D341Med (cell line): ENCODE data around the gene TARS2.
A peak's percentile ranks its signal among the peaks of the same experiment; 100 is the strongest.

Experiments
- DNase-seq: peaks from one replicate; pipeline ENCODE4 v3.0.0; 2012; ENCODE audit warnings: low spot score

TARS2 gene, protein sequence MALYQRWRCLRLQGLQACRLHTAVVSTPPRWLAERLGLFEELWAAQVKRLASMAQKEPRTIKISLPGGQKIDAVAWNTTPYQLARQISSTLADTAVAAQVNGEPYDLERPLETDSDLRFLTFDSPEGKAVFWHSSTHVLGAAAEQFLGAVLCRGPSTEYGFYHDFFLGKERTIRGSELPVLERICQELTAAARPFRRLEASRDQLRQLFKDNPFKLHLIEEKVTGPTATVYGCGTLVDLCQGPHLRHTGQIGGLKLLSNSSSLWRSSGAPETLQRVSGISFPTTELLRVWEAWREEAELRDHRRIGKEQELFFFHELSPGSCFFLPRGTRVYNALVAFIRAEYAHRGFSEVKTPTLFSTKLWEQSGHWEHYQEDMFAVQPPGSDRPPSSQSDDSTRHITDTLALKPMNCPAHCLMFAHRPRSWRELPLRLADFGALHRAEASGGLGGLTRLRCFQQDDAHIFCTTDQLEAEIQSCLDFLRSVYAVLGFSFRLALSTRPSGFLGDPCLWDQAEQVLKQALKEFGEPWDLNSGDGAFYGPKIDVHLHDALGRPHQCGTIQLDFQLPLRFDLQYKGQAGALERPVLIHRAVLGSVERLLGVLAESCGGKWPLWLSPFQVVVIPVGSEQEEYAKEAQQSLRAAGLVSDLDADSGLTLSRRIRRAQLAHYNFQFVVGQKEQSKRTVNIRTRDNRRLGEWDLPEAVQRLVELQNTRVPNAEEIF

DNA sequence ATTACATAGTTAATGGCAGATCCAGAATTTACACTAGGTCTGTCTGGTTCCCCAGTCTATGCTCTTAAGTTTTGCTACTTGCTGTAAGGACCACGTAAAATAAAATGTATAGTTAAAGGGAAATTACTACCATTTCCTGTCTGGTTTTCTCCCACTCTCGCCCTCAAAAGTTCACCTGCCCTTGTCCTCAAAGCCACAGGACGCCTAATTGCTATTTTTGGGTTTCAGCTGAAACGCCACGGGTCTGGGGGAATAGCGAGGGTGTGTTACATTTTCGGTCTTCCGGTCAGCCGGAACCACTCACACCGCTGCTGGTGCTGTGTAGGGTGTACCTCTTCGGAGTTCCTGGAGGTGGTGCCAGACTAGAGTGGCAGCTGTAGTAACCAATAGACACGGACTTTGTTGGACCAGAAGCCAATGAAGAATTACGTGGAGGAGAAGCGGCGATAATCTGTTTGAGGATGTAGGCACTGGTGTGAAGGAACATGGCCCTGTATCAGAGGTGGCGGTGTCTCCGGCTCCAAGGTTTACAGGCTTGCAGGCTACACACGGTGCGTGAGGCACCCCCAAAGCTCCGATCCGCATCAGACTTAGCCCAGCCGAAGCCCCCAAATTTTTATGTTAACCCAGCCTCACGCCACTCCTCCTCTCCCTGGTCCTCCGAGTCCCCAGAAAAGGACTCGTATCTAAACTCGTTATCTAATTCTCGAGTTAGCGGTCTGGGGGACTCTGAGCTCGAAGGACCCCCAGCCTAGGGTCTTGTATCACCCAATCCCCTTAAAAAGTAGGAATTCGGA is at the start of gene TARS2:
Gene TARS2, plus strand, starts transcription at position 454 of the 797 bp plus-strand sequence. Its CDS starts 32 bp downstream, at position 486.
- DNase-seq = peak; percentile 97

DNA sequence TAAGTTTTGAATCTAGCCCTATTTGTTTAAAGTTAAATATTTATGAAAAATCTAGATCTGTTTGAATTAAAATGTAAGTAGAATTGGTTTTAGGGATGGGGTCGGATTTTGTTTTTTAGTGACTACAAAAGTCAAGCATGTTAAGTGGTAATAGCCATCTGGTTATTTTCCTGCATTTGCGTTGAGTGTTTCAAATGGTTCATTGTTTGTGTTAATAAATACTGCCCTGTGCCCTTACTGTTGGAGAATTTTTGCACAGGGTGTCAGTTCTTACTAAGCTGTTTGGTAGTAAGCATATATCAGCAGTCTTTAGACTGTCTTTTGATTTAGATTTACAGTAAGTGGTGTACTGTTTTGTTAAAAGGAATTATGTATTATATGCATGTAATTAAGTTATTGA is 46.1 kb upstream of the TARS2 start:
- no peak for DNase-seq

DNA sequence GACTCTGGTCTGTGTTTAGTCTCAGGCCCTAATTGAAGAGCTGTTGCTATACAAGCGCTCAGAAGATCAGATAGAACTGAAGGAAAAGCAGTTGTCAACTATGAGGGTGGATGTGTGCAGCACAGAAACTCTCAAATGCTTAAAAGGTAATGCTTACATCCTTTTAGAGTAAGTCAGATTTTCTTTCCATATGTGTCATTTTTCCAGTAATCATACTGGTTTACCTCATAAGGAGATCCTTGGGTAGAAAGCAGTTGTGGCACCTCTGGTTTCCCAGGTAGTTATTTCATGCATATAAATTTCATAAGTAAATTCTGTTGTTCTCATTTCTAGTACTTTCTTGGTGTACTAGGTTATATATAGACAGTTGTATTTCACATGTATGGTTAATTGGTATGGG is 43.0 kb upstream of the TARS2 start:
- DNase-seq = no peak

DNA sequence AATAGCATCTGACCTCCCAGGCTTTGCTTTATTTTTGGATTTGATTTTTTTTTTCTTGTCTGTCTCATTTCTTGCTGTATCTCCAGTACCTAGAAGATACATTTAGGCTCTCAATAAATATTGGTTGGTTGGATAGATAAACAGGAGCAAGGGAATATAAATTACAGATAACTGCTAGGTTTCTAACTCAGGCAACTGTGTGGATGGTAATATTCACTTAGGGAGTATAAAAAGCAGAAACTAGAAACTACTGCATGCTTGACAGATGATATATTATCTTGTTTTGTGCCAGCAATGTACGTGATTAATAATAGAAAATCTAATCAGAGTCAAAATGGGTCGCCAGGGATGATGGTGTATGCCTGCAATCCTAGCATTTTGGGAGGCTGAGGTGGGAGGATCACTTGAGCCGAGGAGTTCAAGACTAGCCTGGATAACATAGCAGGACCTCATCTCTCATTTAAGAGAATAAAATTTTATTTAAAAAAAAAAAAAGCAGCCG is 31.0 kb upstream of the TARS2 start:
- no peak for DNase-seq

DNA sequence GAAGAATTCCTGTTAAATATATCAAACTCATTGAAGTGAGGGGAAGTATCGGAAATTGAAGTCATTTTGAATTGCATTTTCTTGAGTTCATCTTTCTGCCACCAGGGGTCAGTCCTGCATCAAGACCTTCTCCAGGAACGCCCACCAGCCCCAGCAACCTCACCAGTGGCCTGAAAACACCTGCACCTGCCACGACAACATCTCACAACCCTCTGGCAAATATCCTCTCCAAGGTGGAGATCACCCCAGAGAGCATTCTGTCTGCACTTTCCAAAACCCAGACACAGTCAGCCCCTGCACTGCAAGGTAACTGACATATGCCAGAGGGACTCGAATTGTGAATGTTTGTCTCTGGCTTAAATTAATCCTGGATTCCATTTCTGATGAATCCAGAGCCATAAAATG is 22.8 kb upstream of the TARS2 start:
- peak; percentile 89 for DNase-seq

DNA sequence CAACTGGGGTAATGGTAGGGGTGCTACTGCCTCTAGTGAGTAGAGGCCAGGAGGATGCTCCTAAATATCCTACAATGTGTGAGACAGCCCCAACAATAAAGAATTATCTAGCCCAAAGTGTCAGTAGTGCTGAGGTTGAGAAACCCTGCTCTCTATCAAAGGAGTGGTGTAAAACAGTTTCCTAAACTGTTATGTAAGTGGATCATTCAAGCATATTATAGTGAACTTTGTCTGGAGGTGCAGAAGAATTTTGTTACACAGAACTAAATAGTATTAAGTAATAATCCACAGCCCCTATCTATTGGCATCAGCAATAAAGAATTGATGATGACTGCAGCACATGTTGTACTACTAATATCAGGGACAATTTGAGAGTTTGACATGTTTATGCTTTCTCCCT is 20.3 kb upstream of the TARS2 start:
- no peak for DNase-seq

DNA sequence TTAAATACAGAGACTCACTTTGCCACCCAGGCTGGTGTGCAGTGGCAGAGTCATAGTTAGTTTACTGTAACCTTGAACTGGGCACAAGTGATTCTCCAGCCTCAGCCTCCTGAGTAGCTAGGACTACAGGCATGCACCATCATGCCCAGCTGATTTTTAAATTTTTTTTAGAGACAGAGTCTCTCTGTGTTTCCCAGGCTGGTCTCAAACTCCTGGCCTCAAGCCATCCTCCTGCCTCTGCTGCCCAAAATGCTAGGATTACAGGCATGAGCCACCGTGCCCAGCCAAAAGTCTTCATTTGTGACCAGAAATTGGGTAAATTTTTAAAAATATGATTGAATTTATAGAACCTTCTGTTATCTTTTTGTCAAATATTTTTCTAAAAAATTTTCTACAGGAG is 17.9 kb upstream of the TARS2 start:
- DNase-seq = no peak

DNA sequence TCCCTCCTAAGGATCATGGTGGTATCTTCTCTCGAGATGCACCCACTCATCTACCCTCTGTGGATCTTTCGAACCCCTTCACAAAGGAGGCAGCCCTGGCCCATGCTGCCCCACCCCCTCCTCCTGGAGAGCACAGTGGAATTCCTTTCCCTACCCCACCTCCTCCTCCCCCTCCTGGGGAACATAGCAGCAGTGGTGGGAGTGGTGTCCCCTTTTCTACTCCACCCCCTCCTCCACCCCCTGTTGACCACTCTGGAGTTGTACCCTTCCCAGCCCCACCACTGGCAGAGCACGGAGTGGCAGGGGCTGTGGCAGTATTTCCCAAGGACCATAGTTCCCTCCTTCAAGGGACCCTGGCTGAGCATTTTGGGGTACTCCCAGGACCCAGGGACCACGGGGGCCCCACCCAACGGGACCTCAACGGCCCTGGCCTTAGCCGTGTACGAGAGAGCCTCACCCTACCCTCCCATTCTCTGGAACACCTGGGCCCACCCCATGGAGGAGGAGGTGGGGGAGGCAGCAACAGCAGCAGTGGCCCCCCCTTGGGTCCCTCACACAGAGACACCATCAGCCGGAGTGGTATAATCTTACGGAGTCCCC is 14.5 kb upstream of the TARS2 start:
- DNase-seq = no peak

DNA sequence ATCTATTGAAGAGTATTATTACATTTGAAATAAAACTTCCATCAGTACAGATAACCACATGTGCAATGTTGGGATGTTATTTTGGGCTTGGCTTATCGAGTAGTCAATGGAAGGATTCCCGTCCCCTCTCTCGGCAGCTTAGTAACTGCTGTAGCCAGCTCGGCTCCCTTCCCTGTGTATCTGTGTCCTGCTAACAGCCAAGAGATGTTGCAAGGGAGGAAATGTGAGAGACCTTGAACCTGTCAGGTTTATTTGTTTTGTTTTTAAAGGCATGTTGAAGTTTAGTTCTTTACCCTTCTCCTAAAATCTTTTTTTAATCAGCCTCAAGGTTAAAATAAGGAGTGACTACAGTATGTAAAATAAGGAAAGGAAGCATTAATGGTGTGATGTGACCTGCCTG is 13.6 kb upstream of the TARS2 start:
- DNase-seq = no peak

DNA sequence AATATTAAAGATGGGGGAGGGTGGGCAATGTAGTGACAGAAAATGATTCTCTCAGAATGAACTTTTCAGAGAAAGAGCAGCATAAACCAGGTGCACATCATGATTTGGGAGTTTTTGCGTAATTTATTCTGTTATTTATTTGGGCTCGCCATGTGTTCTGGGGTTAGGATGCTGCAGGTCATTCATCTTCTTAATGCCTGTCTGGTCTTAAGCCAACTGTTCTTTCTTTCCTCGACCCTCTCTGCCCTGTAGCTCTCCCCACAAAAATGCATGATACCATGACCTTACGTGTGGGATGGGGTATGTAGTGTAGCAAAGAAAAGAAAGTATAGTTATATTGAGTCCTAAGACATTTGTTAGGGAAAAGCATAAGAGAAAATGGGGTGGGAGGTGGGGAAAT is 12.3 kb upstream of the TARS2 start:
- no peak for DNase-seq

DNA sequence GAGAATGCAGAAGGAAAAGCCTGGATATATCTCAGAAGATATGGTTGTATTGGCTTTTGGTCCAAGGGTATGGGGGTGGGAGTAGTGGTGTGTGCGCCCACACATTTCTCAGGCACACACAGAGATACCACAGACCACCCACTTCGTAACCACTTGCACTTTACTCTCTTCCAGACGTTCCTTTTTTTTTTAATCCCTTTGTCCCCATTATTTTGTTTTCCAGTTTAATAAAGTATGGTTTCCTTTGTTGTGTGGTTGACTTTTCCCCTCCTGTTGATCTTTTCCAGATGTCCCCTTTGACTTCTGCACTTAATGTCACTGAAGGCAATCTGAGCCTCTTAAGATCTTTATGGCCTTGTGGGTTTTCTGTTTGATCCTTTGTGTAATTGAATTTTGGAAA is 10.5 kb upstream of the TARS2 start:
- no peak for DNase-seq

DNA sequence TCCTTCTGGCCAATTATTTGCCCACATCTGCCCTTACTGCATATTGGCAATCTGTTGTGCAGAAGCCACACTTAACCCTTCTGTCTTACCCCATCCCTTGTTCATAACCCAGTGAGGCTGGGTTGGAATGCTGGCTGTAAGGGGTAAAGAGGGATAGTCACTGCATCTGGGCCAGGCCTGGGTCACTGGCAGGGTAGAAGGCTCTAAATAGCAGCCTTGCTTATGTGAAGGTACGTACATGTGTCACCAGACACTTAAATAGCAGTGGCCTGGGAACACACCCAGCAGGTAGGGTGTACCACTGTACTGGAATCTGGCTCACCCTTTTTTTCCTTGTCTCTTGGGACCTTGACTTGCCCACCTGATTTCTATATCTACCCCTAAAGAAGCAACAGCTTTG is 9.9 kb upstream of the TARS2 start:
- no peak for DNase-seq

DNA sequence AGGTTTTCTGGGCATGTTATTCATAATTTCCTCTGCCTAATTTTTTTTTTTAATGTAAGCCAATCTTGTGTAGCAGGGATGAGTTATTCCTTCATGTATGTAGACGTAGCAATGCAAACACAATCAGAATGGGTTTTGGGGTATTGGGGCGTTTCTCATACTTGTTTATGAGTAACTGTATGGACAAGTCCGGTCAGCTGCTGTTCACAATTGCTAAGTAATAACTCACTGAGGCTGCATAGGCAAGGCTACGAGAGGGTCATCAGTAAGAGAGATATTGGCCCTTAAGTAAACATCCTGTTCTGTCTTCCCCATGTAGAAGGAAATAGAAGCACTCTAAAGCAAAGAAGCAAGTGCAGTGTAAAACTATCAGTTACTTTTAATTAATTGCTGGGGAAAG is 9.5 kb upstream of the TARS2 start:
- no peak for DNase-seq

DNA sequence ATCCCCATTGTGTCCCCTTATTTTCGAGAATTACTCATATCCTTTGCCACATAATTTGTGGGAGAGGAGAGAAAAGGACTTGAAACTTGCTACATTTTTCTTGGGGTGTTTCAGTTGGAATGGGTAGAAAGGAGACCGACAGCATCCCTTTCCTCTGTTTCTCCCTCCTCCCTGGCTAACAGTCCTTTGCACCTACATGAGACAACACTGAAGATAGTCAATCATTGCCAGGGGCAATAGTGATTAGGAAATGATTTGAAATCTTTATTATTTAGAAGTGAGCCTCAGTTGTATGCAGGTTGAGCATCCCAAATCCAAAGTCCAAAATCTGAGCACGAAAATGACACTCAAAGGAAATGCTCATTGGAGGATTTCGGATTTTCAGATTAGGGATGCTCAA is 7.8 kb upstream of the TARS2 start:
- no peak for DNase-seq

DNA sequence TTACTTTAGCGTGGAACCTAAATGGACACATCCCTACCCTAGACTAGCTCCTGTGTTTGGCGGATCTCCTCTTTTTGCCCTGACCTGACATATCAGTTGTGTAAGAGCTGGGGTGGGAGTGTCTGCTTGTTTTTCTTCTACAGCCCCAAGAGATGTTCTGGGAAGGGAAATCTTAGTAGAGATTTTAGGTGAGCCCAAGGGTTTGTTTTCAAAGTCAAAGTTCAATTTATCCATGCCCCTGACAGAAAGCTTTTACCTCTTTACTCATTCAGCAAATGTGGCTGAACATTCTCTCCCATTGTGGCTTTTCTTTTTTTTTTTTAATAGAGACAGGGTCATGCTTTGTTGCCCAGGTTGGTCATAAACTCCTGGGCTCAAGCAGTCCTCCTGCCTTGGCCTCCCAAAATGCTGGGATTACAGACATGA is 7.3 kb upstream of the TARS2 start:
- no peak for DNase-seq

DNA sequence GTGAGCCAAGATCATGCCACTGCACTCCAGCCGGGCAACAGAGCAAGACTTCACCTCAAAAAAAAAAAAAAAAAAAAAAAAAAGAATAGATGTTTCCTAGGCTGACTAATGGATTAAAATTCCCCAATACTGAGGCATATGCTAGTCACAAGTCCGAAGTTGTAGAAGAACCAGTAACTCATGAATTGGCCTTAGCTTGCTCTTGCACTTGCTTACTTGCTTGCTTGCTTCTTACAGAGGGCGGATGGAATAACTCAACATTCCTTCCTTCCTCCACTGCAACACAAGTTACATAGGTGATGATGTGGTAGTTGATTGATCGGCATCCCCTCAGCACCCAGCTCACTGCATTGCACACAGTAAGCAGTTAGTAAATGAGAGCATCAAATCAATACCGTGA is 2.8 kb upstream of the TARS2 start:
- DNase-seq = no peak

DNA sequence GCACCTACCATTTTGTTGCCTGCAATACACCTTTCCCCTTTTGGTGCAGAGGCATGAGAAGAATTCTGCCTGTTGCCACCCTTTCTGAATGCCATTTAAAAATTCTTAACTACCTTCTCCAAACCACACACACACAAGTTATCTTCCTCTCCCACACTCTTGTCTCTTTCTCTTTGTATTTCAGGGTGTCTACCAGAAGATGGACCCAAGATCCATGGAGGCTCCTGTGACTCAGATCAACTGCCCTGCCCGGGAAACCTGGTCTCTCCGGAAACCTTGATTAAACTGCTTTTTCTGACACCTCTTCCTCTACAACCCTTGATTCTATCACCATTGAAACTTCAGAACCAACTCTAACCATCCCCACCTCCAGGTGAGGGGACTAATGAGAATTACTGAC is 2.4 kb upstream of the TARS2 start:
- DNase-seq = no peak

DNA sequence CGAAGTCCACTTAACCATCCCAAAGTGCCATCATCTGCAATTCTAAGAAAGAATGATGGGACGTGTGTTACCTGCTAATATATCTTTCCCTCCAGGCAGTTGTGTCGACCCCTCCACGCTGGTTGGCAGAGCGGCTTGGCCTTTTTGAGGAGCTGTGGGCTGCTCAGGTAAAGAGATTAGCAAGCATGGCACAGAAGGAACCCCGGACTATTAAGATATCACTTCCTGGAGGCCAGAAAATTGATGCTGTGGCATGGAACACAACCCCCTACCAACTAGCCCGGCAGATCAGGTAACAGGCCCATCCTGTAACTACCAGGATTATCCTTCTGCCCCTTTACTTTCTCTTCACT is 520 bp downstream of the TARS2 start:
- DNase-seq = no peak

DNA sequence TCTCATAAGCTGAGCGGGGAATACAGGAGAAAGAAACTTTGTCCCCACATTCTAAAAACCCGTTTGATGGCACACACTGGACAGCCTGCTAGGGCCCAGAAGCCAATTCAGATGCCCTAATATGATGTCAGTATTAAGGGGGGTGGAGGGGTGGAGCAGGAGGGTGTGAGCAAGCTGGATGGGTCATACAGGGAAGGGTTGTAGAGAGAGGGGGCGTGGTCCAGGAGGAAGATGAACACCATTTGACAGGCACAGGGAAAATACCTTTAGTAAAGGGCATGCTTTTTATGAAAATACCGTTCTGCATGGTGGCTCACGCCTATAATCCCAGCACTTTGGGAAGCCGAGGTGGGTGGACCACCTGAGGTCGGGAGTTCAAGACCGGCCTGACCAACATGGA is 6.0 kb downstream of the TARS2 start:
- DNase-seq = no peak

DNA sequence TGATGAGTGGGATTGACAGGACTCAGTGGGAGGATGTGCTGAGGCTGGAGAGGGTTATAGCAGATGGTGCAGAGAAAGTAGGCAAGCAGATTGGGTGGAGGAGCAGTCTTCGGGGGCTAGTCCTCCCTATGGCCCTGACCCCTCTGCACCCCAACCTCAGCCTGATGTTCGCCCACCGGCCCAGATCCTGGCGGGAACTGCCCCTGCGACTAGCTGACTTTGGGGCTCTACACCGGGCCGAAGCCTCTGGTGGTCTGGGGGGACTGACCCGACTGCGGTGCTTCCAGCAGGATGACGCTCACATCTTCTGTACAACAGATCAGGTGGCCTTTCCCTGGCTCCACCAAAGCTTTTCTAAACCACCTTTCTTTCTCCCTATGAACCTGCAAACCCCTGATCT is 11.1 kb downstream of the TARS2 start:
- no peak for DNase-seq

DNA sequence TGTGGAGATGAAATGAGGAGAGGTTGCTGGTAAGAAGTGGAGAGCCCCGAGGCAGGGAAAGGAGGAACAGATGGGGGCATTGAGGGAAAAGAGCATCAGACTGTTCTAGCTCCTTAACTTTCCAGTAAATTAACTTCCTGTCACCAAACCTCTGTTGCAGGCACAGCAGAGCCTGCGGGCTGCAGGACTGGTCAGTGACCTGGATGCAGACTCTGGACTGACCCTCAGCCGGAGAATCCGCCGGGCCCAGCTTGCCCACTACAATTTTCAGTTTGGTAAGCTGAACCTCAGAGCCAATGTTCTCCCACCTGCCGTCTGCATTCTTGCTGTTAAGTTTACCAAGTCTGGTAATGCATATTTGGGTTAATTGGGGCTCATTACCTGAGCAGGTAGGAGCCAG is 18.2 kb downstream of the TARS2 start:
- no peak for DNase-seq
